Thyroid gland (tissue), 4 donors: ENCODE results near the gene DSCAM.

Experiments used
- CTCF ChIP-seq, 6 experiments: fragments of 200-600 bp in 3 of 6; fragments of 450-650 bp in 3 of 6; sonication (generic) in 3 of 6; IDR thresholded peaks; one replicate each; pipeline ENCODE4 v1.5.1; 2016 to 2019; ENCODE audit warnings: antibody characterized with exemption in 6 of 6, mild to moderate bottlenecking in 2 of 6, inconsistent platforms in 1 of 6, moderate library complexity in 1 of 6
- POLR2A ChIP-seq, 2 donors: fragments of 450-650 bp; IDR thresholded peaks; one replicate each; pipeline ENCODE4 v1.6.1; 2017; ENCODE audit warnings: antibody characterized with exemption in 2 of 2, mild to moderate bottlenecking in 2 of 2, moderate library complexity in 1 of 2

- TF ChIP-seq CTCF (IDR thresholded peaks at IDR 0.05), result no peak
- no peak for TF ChIP-seq POLR2A (IDR thresholded peaks at IDR 0.05)
Measured at GRCh38 chr21:40421121-40421520, 425.8 kb downstream of the DSCAM start.
